ENCODE data around the gene GUCA2A.

GUCA2A gene

DNA sequence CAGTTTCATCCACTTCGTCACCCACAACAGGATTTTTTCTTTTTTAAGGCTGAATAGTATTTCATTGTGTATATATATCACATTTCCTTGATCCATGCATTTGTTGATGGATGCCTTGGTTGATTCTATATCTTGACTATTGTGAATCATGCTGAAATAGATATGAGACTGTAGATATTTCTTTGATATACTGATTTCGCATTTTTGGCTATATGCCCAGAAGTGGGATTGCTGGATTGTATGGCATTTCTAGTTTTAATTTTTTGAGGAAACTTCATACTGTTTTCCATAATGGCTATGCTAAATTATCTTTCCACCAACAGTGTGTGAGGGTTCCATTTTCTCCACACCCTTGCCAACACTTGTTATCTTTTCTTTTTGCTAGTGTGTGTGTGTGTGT is 6.4 kb downstream of the GUCA2A start:
- CTCF ChIA-PET, result interaction anchor here (1.0 to 9.9 kb wide), 4 partner anchors 12 to 642 kb away, joined by 3 to 60 read pairs (median 9); no protein-coding TSS in a partner anchor
- TF ChIP-seq CTCF (IDR thresholded peaks at IDR 0.05; ENCODE audit: control extremely low read depth, extremely low read depth, low read depth, missing control alignments), result no peak
- no peak for DNase-seq (ENCODE audit: extremely low spot score)
- POLR2A ChIA-PET, result no interaction called here

DNA sequence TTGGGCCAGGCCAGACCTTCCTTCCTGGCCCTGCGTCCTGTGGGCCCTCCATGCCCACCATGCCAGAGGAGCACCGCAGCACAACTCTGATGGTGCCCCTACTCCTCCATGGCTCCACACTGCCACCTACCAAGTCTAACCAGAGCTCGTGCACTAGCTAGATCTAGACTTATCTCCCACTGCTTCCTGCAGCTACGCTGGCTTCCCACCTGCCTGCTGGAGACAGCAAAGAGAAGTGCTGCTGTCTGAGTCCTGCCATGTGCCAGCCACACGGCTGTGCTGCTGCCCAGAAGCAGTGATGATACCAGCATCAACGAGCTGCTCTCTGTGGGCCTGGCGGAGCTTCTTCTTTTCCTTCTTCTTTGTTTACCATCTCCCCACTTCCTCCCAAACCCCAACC is 6.9 kb downstream of the GUCA2A start:
- ChIA-PET CTCF (interaction anchor here (1.0 to 9.9 kb wide), 3 partner anchors 12 to 642 kb away, joined by 3 to 60 read pairs (median 3); no protein-coding TSS in a partner anchor), POLR2A (no interaction called here)
- DNase-seq (ENCODE audit: extremely low spot score), result no peak
- TF ChIP-seq CTCF (IDR thresholded peaks at IDR 0.05; ENCODE audit: control extremely low read depth, extremely low read depth, low read depth, missing control alignments), result no peak

GRCh38 chr1:42155362-42155761 is 9.2 kb downstream of the GUCA2A start:
- CTCF ChIA-PET, result interaction anchor here (1.6 to 9.9 kb wide), 2 partner anchors 8 to 18 kb away, joined by 4 to 60 read pairs; no protein-coding TSS in a partner anchor
- no peak for TF ChIP-seq CTCF (IDR thresholded peaks at IDR 0.05; ENCODE audit: control extremely low read depth, extremely low read depth, low read depth, missing control alignments)
- no peak for DNase-seq (ENCODE audit: extremely low spot score)
- POLR2A ChIA-PET, result no interaction called here

- POLR2A ChIA-PET, result no interaction called here
- CTCF ChIA-PET, result interaction anchor here (1.6 to 9.9 kb wide), 2 partner anchors 7 to 19 kb away, joined by 4 to 60 read pairs; no protein-coding TSS in a partner anchor
- no peak for DNase-seq (ENCODE audit: extremely low spot score)
- TF ChIP-seq CTCF (IDR thresholded peaks at IDR 0.05; ENCODE audit: control extremely low read depth, extremely low read depth, low read depth, missing control alignments), result no peak
Measured at GRCh38 chr1:42154685-42155084, 9.9 kb downstream of the GUCA2A start.

GRCh38 chr1:42153624-42154023 is 10.9 kb downstream of the GUCA2A start:
- no peak for DNase-seq (ENCODE audit: extremely low spot score)
- no peak for TF ChIP-seq CTCF (IDR thresholded peaks at IDR 0.05; ENCODE audit: control extremely low read depth, extremely low read depth, low read depth, missing control alignments)
- POLR2A ChIA-PET, result no interaction called here
- CTCF ChIA-PET, result interaction anchor here (9.9 kb wide), 1 partner anchor 20 kb away, joined by 60 read pairs; no protein-coding TSS in a partner anchor

GRCh38 chr1:42152907-42153600 is 11.5 kb downstream of the GUCA2A start, which contains the start of gene GUCA2B:
TSS of gene GUCA2B (plus strand) at chr1:42153410. CDS start at chr1:42153451, 41 bp downstream.
- no peak for TF ChIP-seq CTCF (IDR thresholded peaks at IDR 0.05; ENCODE audit: control extremely low read depth, extremely low read depth, low read depth, missing control alignments)
- ChIA-PET CTCF (interaction anchor here (9.9 kb wide), 1 partner anchor 21 kb away, joined by 60 read pairs; no protein-coding TSS in a partner anchor), POLR2A (no interaction called here)
- DNase-seq (ENCODE audit: extremely low spot score), result no peak

Measured in GM10248 (cell line).